Muscle layer of duodenum (tissue), 2 donors: ENCODE results near the gene KEL.
"Not testable (repeated sequence)": the region's sequence is repeated elsewhere in the genome, so short reads cannot be mapped to it uniquely, and the experiment has no call there.

Experiments used
- H3K27ac ChIP-seq: one replicate; pipeline ENCODE4 v1.7.0; 2013; ENCODE audit warnings: mild to moderate bottlenecking, low read length
- H3K27me3 ChIP-seq: one replicate; pipeline ENCODE4 v1.7.0; 2013; ENCODE audit warnings: low read depth, mild to moderate bottlenecking, control low read depth, low read length
- H3K36me3 ChIP-seq, 2 donors: one replicate each; pipeline ENCODE4 v1.7.0; 2013; ENCODE audit warnings: low read length in 2 of 2, control low read depth in 1 of 2, mild to moderate bottlenecking in 1 of 2; ENCODE audit not compliant: insufficient read depth in 2 of 2, control insufficient read depth in 1 of 2
- H3K4me1 ChIP-seq, 2 donors: one replicate each; pipeline ENCODE4 v1.7.0; 2013; ENCODE audit warnings: low read length in 2 of 2, mild to moderate bottlenecking in 2 of 2, control low read depth in 1 of 2, moderate library complexity in 1 of 2; ENCODE audit not compliant: insufficient read depth in 2 of 2, control insufficient read depth in 1 of 2
- H3K4me3 ChIP-seq, 2 donors: one replicate each; pipeline ENCODE4 v1.7.0; 2013; ENCODE audit warnings: low read length in 2 of 2, low read depth in 1 of 2, mild to moderate bottlenecking in 1 of 2
- H3K9me3 ChIP-seq, 2 donors: one replicate each; pipeline ENCODE4 v1.7.0; 2013; ENCODE audit warnings: low read length in 2 of 2, control low read depth in 1 of 2, mild to moderate bottlenecking in 1 of 2; ENCODE audit not compliant: control insufficient read depth in 1 of 2
- donor health status: healthy.

The KEL gene

GRCh38 chr7:142997456-142997989 is 35.4 kb upstream of the KEL start:
- no peaks in the 10 kb centered on the region for H3K36me3 ChIP-seq
- H3K4me3 ChIP-seq, result no peak overlapping the region
- H3K9me3 ChIP-seq, result no peaks in the 10 kb centered on the region
- no peak overlapping the region for H3K27ac ChIP-seq
- no peaks in the 10 kb centered on the region for H3K27me3 ChIP-seq
- H3K4me1 ChIP-seq, result no peaks in the 10 kb centered on the region

- Histone ChIP-seq H3K4me1 (no peaks in the 10 kb centered on the region), H3K9me3 (no peaks in the 10 kb centered on the region), H3K27me3 (no peaks in the 10 kb centered on the region), H3K27ac (no peak overlapping the region), H3K36me3 (no peaks in the 10 kb centered on the region), H3K4me3 (no peak overlapping the region)
These were observed 30.3 kb upstream of the KEL start for GRCh38 chr7:142992427-142992826.

DNA sequence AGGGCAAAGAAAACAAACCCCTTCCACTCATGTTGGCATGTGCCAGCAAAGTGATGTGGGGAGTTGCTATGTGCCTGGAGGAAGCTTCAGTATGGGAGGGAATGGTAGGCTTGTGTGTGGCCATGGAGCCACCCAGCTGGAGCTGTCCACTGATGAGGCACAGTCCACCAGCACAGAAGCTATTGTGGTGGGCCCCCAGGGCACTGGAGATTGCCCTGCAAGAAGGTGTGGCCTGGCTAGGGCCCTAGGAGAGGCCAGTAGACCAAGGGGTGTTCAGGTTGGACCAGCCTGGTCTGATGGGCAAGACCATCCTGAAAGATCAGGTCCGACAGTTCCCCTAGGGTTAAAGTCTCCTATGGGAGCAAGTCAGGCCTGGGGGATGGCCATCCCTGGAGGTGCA is 22.1 kb upstream of the KEL start:
- H3K27ac ChIP-seq, result no peak overlapping the region
- H3K27me3 ChIP-seq, result no peaks in the 10 kb centered on the region
- H3K9me3 ChIP-seq, result peaks cover 0 to 6% of the 10 kb centered on the region in 2 donors
- H3K4me3 ChIP-seq, result no peak overlapping the region
- H3K4me1 ChIP-seq, result no peaks in the 10 kb centered on the region
- no peaks in the 10 kb centered on the region for H3K36me3 ChIP-seq

DNA sequence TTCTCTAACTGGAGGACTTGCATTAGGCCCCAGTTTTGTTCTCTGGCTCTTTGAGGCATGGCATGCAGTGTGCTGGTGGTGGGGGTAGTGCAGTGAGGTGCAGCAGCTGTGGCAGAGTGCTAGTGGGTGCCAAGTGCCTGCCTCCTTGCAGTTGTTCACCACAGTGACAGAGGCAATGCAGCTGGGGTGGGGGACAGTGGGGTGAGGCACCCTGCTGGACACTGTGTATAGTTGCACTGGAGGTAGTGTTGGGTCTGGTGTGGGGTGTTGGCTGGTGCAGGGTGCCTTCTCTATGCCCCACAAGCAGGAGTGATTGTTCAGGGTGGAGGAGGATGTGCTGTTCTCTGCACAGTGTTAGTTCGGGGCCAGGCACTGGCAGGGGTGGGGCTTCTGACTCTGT is 21.7 kb upstream of the KEL start:
- no peak overlapping the region for H3K27ac ChIP-seq
- H3K4me3 ChIP-seq, result no peak overlapping the region
- no peaks in the 10 kb centered on the region for H3K27me3 ChIP-seq

DNA sequence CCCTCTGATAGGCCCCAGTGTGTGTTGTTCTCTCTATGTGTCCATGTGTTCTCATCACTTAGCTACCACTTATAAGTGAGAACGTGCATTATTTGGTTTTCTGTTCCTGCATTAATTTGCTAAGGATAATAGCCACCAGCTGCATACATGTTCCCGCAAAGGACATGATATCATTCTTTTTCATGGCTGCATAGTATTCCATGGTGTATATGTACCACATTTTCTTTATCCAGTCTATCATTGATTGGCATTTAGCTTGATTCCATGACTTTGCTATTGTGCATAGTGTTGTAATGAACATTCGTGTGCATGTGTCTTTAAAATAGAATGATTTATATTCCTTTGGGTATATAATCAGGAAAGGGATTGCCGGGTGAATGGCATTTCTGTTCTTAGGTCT is 16.2 kb upstream of the KEL start:
- not testable (repeated sequence) for H3K27me3 ChIP-seq, H3K36me3 ChIP-seq, H3K27ac ChIP-seq, H3K4me3 ChIP-seq, H3K4me1 ChIP-seq
- H3K9me3 ChIP-seq, result peaks cover 0 to 11% of the 10 kb centered on the region in 2 donors

More for the DNA sequence above, 21.7 kb upstream of the KEL start:
- no peaks in the 10 kb centered on the region for H3K36me3 ChIP-seq
- no peaks in the 10 kb centered on the region for H3K4me1 ChIP-seq
- H3K9me3 ChIP-seq, result peaks cover 0 to 6% of the 10 kb centered on the region in 2 donors

DNA sequence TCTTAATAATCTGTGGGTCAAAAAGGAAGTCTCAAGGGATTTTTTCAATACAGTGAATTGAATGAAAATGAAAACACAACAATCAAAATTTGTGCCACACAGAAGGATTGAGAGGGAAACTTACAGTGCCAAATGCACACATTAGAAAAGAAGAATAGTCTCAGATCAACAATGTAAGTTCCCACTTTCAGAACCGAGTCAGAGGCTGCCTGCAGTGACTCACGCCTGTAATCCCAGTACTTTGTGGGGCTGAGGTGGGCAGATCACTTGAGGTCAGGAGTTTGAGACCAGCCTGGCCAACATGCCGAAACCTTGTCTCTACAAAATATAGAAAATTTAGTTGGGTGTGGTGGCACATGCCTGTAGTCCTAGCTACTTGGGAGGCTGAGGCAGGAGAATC is 12.5 kb upstream of the KEL start:
- no peaks in the 10 kb centered on the region for H3K36me3 ChIP-seq
- no peak overlapping the region for H3K4me3 ChIP-seq
- H3K27ac ChIP-seq, result no peak overlapping the region
- H3K9me3 ChIP-seq, result peaks cover 0 to 5% of the 10 kb centered on the region in 2 donors
- no peaks in the 10 kb centered on the region for H3K27me3 ChIP-seq
- no peaks in the 10 kb centered on the region for H3K4me1 ChIP-seq

- Histone ChIP-seq H3K9me3 (no peaks in the 10 kb centered on the region), H3K36me3 (no peaks in the 10 kb centered on the region), H3K27ac (no peak overlapping the region), H3K4me1 (no peaks in the 10 kb centered on the region), H3K27me3 (no peaks in the 10 kb centered on the region), H3K4me3 (no peak overlapping the region)
These were observed 7.0 kb upstream of the KEL start for GRCh38 chr7:142969183-142969582.

- Histone ChIP-seq H3K4me3 (no peak overlapping the region), H3K27ac (no peak overlapping the region), H3K27me3 (no peaks in the 10 kb centered on the region), H3K9me3 (no peaks in the 10 kb centered on the region), H3K36me3 (no peaks in the 10 kb centered on the region), H3K4me1 (no peaks in the 10 kb centered on the region)
These were observed 6.1 kb upstream of the KEL start for GRCh38 chr7:142968229-142968628.

DNA sequence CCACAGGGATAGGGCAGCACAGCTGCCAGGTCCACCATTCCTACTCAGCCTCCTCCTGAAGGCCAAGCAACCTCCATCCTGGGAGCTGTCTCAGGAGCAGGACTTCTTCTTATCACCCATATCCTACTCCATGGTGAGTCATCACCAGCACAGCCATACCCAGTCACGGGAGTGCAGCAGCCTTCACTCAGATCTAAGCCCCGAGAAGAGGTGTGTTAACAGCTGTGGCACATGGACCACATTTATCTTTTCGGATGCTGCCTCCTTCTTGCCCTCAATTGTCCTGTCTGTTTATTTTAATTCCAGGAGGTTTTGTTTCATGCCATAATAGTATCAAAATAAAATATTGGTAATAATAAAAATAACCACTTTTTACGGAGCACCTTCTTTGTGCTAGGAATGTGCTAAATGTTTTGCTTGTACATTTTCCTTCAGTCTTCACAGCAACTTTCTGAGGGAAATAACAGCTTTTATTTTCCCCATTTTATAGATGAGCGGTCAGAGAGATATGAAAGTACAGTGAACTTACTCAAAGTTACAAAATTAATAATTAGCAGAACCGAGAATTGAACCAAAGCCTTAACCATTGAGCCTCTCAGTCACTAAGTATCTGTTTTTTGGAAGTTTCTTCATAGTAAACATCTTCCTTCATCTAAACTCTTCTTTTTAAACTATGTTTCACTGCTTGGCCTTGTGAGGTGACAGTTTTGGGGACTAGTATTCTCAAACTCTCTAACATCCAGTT is 2.5 kb upstream of the KEL start:
- Histone ChIP-seq H3K4me3 (no peak overlapping the region), H3K9me3 (no peaks in the 10 kb centered on the region), H3K4me1 (no peaks in the 10 kb centered on the region), H3K36me3 (no peaks in the 10 kb centered on the region), H3K27ac (no peak overlapping the region), H3K27me3 (no peaks in the 10 kb centered on the region)

GRCh38 chr7:142963993-142964392 is 1.8 kb upstream of the KEL start:
- H3K4me3 ChIP-seq, result no peak overlapping the region
- no peak overlapping the region for H3K27ac ChIP-seq
- no peaks in the 10 kb centered on the region for H3K9me3 ChIP-seq
- no peaks in the 10 kb centered on the region for H3K36me3 ChIP-seq
- no peaks in the 10 kb centered on the region for H3K4me1 ChIP-seq
- no peaks in the 10 kb centered on the region for H3K27me3 ChIP-seq

DNA sequence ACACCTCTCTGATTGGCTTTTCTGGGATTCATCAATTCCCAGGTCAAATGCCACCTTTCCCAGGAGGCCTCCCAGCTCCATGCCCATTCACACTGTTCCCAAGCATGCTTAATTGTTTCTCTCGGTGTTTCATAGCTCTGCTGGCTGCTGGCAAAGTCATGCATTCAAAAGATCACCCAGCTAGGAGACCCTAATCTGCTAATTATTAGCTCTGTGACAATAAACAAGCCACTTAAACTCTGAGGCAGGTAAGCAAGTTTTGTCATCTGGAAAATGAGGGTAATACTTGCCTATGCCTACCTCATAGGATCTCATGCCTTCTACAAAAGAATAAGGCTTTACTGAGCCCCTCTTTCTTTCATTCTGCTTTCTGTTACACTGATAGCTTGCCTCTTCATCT is 828 bp upstream of the KEL start:
- Histone ChIP-seq H3K4me1 (no peaks in the 10 kb centered on the region), H3K4me3 (no peak overlapping the region), H3K27me3 (no peaks in the 10 kb centered on the region), H3K36me3 (no peaks in the 10 kb centered on the region), H3K27ac (no peak overlapping the region), H3K9me3 (no peaks in the 10 kb centered on the region)

- no peaks in the 10 kb centered on the region for H3K9me3 ChIP-seq
- no peaks in the 10 kb centered on the region for H3K4me1 ChIP-seq
- H3K36me3 ChIP-seq, result no peaks in the 10 kb centered on the region
- H3K27ac ChIP-seq, result no peak overlapping the region
- H3K27me3 ChIP-seq, result no peaks in the 10 kb centered on the region
- no peak overlapping the region for H3K4me3 ChIP-seq
These were observed 579 bp downstream of the KEL start for GRCh38 chr7:142961595-142961972.
